Uterus (tissue), 4 donors: ENCODE data around the gene TIMM10. TPM values are rescaled to one million over a fixed set of nuclear protein-coding genes. Genes with fewer than 3 reads are reported as not detected.

Experiments used
- DNase-seq, 2 donors: peaks; one replicate each; pipeline ENCODE4 v3.0.0-alpha.2; 2019 to 2020
- H3K27ac ChIP-seq, 2 donors: fragments of 200-600 bp; sonication (generic); 1 replicate in 1 of 2; 2 replicates in 1 of 2; pipeline ENCODE4 v1.5.1; 2016 to 2018
- H3K27me3 ChIP-seq, 2 donors: fragments of 200-600 bp; sonication (generic); one replicate each; pipeline ENCODE4 v1.5.1; 2018 to 2019; ENCODE audit warnings: control low read depth in 1 of 2
- H3K36me3 ChIP-seq, 2 donors: fragments of 200-600 bp; sonication (generic); one replicate each; pipeline ENCODE4 v1.5.1; 2019; ENCODE audit warnings: control low read depth in 1 of 2
- H3K4me1 ChIP-seq, 2 donors: fragments of 200-600 bp; sonication (generic); one replicate each; pipeline ENCODE4 v1.5.1; 2018 to 2019; ENCODE audit warnings: control low read depth in 1 of 2
- H3K4me3 ChIP-seq, 2 donors: fragments of 200-600 bp; sonication (generic); 1 replicate in 1 of 2; 2 replicates in 1 of 2; pipeline ENCODE4 v1.5.1; 2018 to 2019; ENCODE audit warnings: mild to moderate bottlenecking in 1 of 2
- H3K9me3 ChIP-seq, 2 donors: fragments of 200-600 bp; sonication (generic); one replicate each; pipeline ENCODE4 v1.5.1; 2019; ENCODE audit warnings: control low read depth in 1 of 2
- POLR2A ChIP-seq, 2 donors: fragments of 450-650 bp; IDR thresholded peaks; one replicate each; pipeline ENCODE4 v1.6.1; 2016; ENCODE audit warnings: antibody characterized with exemption in 2 of 2, mild to moderate bottlenecking in 1 of 2, moderate library complexity in 1 of 2
- intact Hi-C: fragments of 100-400 bp; cut with DNase I; formaldehyde crosslinking; loops from one replicate; pipeline ENCODE4 v1.15.1; 2023; ENCODE audit warnings: low total_unique reads
- total RNA-seq, 4 donors: library from RNA; depleted of rRNA in 3 of 4; stranded (reverse); fragments of >200 nt in 3 of 4; gene quantifications; one replicate each; pipeline versions ENCODE4 v1.1.0 to v1.2.4, GENCODE V29; 2014 to 2023
- TF ChIP-seq, protein P1 (sequence below), 4 experiments: fragments of 200-600 bp in 2 of 4; fragments of 450-650 bp in 2 of 4; sonication (generic) in 2 of 4; IDR thresholded peaks; one replicate each; pipeline ENCODE4 v1.5.1; 2016 to 2019; ENCODE audit warnings: antibody characterized with exemption in 4 of 4, mild to moderate bottlenecking in 2 of 4, moderate library complexity in 1 of 4
- donor health status: DM: yes; HTN: yes; CAD: no.

Gene TIMM10
- total RNA-seq, 4 donors from 2014 or later, result 7.7 to 47.4 (median 19.6) TPM

DNA sequence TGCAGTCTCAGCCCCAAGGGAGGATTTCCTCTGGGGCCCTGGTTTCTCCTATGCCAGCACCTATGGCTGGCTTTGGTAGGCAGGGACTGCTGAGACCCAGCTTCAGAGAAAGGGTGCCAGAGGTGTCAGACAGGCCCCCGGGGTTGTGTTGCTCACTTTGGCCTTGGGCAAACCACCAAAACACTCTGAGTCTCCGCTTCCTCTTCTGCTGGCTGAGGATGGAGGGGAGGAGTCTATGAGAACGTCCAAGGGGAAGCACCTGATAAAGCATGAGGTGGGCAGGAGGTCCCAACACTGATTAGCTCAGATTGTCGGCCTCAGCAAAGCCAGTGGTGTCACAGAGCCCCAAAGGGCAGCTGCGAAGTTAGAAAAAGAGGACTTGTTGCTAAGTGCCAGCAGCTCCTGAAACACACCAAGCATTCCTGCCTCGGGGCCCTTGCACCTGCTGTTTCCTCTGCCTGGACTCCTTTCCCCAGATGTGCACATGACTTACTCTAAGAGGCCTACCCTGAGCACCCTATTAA, 17.4 kb upstream of the TIMM10 start:
- TF ChIP-seq, protein P1, sequence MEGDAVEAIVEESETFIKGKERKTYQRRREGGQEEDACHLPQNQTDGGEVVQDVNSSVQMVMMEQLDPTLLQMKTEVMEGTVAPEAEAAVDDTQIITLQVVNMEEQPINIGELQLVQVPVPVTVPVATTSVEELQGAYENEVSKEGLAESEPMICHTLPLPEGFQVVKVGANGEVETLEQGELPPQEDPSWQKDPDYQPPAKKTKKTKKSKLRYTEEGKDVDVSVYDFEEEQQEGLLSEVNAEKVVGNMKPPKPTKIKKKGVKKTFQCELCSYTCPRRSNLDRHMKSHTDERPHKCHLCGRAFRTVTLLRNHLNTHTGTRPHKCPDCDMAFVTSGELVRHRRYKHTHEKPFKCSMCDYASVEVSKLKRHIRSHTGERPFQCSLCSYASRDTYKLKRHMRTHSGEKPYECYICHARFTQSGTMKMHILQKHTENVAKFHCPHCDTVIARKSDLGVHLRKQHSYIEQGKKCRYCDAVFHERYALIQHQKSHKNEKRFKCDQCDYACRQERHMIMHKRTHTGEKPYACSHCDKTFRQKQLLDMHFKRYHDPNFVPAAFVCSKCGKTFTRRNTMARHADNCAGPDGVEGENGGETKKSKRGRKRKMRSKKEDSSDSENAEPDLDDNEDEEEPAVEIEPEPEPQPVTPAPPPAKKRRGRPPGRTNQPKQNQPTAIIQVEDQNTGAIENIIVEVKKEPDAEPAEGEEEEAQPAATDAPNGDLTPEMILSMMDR (IDR thresholded peaks at IDR 0.05), result no peak
- TF ChIP-seq POLR2A (IDR thresholded peaks at IDR 0.05), result no peak
- intact Hi-C loops, result no loop called here
- Histone ChIP-seq H3K27me3 (no peaks in the 10 kb centered on the region), H3K4me3 (no peak overlapping the region), H3K4me1 (no peaks in the 10 kb centered on the region), H3K27ac (no peak overlapping the region), H3K9me3 (no peaks in the 10 kb centered on the region), H3K36me3 (no peaks in the 10 kb centered on the region)
- DNase-seq, result no peak

DNA sequence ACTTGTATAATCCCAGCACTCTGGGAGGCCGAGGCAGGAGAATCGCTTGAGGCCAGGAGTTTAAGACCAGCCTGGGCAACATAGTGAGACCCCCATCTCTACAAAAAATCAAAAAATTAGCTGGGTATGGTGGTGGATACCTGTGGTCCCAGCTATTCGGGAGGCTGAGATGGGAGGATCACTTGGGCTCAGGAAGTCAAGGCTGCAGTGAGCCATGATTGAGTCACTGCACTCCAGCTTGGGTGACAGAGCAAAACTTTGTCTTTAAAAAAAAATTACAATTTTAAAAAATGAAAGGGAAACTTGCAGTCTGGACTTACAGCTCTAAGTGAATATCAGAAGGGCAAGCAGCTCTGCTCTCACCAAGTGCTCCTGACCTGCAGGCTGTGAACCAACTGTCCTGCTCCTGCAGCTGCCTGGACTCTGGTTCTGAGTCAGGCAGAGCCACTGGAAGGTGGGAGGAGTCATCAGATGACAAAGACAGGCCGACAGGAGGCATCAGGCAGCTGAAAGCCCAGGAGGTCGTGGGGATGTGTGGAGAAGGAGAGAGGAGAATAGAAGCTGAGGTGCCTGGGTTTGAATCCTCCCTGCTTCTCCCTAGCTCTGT, 16.4 kb upstream of the TIMM10 start:
- TF ChIP-seq POLR2A (IDR thresholded peaks at IDR 0.05), result no peak
- TF ChIP-seq, protein P1 (IDR thresholded peaks at IDR 0.05), result no peak
- intact Hi-C loops, result no loop called here
- Histone ChIP-seq H3K36me3 (no peaks in the 10 kb centered on the region), H3K27me3 (no peaks in the 10 kb centered on the region), H3K9me3 (no peaks in the 10 kb centered on the region), H3K4me1 (no peaks in the 10 kb centered on the region), H3K27ac (no peak overlapping the region), H3K4me3 (no peak overlapping the region)
- no peak for DNase-seq

DNA sequence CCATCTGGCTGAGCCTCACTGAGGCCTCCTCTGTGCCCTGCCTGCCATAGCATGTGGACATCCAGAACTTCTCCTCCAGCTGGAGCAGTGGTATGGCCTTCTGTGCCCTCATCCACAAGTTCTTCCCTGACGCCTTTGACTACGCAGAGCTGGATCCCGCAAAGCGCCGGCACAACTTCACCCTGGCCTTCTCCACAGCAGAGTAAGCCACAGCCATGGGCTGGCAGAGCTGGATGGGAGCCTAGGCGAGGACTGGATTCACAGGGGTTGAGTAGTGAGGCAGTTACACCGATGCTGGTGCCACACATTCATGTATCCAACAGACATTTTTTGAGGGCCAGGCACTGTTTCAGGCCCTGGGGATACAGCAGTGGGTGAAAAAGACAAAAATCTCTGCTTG, 15.9 kb upstream of the TIMM10 start:
- no peaks in the 10 kb centered on the region for H3K36me3 ChIP-seq
- no peak for DNase-seq
- no peaks in the 10 kb centered on the region for H3K9me3 ChIP-seq
- no peaks in the 10 kb centered on the region for H3K27me3 ChIP-seq
- intact Hi-C loops, result no loop called here
- no peak overlapping the region for H3K4me3 ChIP-seq
- H3K4me1 ChIP-seq, result no peaks in the 10 kb centered on the region
- TF ChIP-seq POLR2A (IDR thresholded peaks at IDR 0.05), result no peak
- TF ChIP-seq, protein P1 (IDR thresholded peaks at IDR 0.05), result no peak
- no peak overlapping the region for H3K27ac ChIP-seq

DNA sequence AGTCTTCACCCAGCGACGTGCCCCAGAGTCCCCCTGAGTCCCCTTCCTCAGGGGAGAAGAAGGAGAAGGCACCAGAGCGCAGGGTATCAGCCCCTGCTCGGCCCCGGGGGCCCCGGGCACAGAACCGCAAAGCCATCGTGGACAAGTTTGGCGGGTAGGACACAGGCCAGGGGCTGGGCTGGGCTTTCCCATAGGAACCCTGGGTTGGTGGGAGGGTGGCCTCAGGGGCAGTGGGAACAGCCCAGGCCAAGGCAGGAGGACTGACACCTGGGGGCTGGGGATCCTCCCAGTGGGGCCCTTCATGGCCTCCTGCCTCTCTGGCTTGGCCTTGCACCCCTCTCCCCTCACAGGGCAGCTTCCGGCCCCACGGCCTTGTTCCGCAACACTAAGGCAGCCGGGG, 15.3 kb upstream of the TIMM10 start:
- no peaks in the 10 kb centered on the region for H3K4me1 ChIP-seq
- TF ChIP-seq, protein P1 (IDR thresholded peaks at IDR 0.05), result no peak
- no peak for TF ChIP-seq POLR2A (IDR thresholded peaks at IDR 0.05)
- H3K27ac ChIP-seq, result no peak overlapping the region
- intact Hi-C loops, result no loop called here
- H3K4me3 ChIP-seq, result no peak overlapping the region
- H3K9me3 ChIP-seq, result no peaks in the 10 kb centered on the region
- DNase-seq, result no peak
- H3K27me3 ChIP-seq, result no peaks in the 10 kb centered on the region
- no peaks in the 10 kb centered on the region for H3K36me3 ChIP-seq

DNA sequence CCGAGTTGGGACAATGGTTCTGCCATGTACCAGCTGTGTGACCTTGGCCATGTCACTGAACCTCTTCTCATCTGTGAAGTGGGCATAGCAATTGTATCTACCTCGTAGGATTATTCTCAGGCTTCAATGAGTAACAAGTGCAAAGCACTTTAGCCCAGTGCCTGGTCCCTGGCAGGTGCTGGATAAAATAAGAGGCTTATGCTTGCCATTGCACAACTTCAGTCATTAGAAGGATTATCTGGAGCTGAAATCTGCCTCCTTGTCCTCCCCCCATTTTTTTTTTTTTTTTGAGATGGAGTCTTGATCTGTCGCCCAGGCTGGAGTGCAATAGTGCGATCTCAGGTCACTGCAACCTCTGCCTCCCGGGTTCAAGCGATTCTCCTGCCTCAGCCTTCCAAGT, 14.0 kb upstream of the TIMM10 start:
- Histone ChIP-seq H3K27me3 (no peaks in the 10 kb centered on the region), H3K4me3 (no peak overlapping the region), H3K36me3 (no peaks in the 10 kb centered on the region), H3K4me1 (no peaks in the 10 kb centered on the region), H3K9me3 (no peaks in the 10 kb centered on the region), H3K27ac (no peak overlapping the region)
- intact Hi-C loops, result no loop called here
- TF ChIP-seq, protein P1 (IDR thresholded peaks at IDR 0.05), result no peak
- TF ChIP-seq POLR2A (IDR thresholded peaks at IDR 0.05), result no peak
- no peak for DNase-seq
